Measurements from ENCODE around the gene EXOC3.
"Not testable (repeated sequence)": the region's sequence is repeated elsewhere in the genome, so short reads cannot be mapped to it uniquely, and the experiment has no call there.

Gene EXOC3

DNA sequence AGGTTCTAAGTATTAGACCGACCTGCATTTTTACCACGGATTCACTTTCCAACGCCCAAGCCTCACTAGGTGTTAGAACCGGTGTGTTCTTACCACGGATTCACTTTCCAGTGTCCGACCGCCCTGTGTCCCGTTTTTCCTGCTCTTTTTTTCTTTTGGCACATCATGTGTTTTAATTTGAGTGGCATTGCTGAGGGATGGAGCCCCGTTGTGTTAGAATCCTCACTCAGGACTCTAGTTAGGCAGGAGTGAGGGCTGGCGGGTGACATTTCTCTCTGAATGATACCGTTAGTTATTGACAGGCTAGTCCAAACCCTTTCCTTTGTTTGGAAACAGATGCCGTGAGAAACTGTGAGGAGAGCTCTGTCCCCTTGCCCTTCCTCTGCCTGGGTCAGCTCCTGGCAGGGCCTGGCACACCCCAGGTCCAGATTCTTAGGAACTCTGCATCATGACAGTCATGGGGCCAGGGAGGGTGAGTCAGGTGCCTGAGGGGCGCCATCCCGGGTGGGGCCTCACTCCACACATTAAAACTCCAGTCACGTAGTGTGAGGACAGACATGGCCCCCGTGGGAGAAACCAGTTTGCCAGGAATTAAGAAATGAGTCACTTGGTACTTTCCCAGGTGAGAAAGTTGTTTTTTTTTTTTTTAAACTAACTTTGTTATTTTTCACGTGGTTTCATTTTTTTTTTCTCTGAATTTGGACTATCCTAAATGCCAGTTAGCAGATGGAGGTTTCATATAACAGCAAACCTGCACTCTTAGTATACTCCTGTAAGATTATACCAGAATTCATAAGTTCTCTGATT is 15.8 kb downstream of the EXOC3 start:
- DNase-seq, result peak; percentile 13

- no peak for DNase-seq
Measured at GRCh38 chr5:459562-460272, 16.7 kb downstream of the EXOC3 start.

DNA sequence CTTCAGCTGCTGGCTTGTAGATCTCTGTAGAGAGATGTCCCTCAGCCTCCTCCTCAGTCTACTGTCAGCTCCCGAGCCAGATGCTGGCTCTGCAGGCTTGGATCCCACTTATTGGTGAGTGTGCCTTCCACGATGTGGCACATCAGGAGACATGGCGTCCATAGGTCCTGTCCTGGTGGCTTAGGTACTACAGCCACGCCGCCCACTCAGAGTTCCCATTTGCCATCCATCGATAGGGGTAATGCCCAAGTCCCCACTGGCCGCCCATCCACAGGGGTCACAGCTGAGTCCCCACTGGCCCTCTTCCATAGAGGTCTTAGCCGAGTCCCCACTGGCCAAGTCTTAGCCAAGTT is 17.3 kb downstream of the EXOC3 start:
- DNase-seq, result no peak

GRCh38 chr5:462051-462481 is 19.1 kb downstream of the EXOC3 start:
- no peak for DNase-seq

- no peak for DNase-seq
Measured at GRCh38 chr5:463301-463700, 20.3 kb downstream of the EXOC3 start.

DNA sequence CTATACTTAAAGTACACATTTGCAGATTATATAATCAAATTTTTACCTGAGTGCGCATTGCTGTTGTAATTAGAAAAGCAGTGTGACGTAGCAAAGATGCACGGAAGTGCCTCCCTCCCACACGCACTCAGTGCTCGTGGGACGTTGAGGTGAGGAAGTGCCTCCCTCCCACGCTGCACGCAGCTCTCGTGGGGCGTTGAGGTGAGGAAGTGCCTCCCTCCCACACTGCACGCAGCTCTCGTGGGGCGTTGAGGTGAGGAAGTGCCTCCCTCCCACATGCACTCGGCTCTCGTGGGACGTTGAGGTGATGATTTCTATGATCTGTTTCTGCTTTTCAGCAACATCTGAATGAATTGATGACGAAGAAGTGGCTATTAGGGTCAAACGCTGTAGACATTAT is 21.0 kb downstream of the EXOC3 start:
- no peak for DNase-seq

- no peak for DNase-seq
Measured at GRCh38 chr5:464446-464842, 21.5 kb downstream of the EXOC3 start.

GRCh38 chr5:464843-465590 is 22.0 kb downstream of the EXOC3 start:
- DNase-seq, result no peak

DNA sequence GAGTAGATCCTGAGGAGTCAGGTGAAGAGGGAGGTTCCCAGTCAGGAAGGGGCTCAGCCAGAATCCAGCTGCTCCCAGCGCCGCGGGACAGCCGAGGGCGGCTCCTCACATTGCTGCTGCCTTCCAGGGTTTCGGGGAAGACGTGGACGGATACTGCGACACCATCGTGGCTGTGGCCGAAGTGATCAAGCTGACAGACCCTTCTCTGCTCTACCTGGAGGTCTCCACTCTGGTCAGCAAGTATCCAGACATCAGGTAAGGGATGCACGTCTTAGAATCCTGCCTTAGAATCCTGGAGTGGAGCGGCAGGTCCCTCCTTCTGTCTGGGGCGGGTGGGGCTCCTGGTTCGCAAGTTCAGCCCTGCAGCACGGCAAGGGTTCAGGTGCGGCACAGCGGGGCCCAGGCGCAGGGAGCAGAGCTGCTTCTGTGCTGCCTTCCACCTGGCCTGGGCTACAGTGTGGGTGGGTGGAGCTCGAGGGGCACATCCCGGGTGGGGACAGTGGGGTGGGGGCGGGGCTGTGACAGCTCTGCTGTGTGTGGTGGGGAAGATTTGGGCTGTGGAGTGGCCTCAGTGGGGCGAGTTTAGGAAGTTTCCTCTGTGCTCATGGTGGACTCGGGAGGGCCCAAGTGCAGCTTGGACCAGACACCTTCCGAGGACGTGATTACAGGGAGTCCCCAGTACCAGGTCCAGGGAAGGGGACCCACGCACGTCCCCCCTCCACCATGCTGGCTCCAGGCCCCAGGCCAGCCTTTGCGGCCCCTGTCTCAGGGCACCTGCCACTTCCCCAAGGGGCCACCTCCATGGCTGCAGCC is 22.8 kb downstream of the EXOC3 start:
- no peak for DNase-seq

DNA sequence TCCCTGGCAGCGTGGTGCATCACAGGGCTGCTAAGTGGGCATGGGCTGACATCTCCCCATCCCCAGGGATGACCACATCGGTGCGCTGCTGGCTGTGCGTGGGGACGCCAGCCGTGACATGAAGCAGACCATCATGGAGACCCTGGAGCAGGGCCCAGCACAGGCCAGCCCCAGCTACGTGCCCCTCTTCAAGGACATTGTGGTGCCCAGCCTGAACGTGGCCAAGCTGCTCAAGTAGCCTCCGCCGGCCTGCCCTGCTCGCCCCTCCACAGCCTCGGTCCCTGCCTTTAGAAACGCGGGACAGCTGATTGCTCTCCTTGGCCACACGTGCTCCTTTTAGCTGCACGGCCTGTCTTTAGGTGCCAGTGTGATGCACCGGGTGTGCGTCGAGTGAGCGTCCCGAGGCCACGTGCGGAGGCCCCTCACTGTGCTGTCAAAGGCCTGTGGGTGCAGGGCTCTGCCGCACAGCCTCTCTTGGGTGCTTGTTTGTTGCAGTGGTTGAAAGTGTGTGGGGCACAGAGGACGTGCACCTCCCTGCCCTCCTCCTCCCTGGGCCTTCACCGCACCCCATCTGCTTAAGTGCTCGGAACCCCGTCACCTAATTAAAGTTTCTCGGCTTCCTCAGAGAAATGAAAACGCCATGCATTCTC is 23.8 kb downstream of the EXOC3 start:
- DNase-seq, result no peak

DNA sequence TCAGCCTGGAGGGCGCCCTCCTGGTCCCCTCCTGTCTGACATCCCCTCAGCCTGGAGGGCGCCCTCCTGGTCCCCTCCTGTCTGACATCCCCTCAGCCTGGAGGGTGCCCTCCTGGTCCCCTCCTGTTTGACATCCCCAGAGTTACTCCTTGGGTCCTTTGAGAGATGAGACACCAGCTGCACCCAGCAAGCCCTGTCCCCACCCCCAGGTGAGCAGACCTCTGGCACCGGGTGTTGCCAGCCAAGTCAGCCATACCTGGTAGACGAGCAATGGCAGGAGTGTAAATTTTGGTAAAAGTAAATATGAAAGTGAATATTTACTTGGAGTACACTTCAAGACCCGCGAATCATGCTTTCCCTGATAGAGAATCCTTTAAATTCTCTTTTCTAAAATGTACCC is 25.4 kb downstream of the EXOC3 start:
- no peak for DNase-seq

DNA sequence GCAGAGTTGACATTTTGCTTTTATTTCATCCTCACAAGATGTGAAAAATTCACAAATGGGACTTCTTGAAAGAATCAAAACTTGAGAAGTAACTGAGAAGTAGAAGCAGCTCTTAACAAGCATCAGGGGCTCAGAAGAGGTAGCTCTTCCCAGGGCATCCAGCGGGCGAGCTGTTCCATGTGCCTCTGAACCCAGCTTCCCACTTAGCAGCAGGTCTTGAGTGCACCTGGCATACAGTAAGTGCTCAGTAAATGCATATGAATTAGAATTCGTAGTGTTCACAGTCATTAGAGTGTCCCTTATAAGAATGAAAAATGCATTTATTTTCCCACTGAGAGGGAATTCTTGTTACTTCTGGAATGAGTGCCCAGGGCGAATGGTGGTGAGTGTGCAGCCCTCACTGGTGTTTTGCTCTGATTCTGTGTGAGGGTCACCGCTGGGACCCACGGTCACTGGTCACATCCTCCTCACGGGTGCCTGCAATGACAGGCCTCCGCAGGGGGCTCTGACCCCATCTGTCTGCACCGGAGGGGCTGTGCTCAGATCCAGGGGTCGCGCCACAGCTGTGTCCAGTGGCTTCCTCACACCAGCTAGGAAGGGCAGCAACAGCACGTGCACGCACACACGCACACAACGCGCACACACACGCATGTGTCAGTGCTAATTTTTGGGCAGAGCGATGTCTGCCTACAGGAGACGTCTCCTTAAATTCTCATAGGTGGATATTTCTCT is 26.9 kb downstream of the EXOC3 start:
- no peak for DNase-seq

DNA sequence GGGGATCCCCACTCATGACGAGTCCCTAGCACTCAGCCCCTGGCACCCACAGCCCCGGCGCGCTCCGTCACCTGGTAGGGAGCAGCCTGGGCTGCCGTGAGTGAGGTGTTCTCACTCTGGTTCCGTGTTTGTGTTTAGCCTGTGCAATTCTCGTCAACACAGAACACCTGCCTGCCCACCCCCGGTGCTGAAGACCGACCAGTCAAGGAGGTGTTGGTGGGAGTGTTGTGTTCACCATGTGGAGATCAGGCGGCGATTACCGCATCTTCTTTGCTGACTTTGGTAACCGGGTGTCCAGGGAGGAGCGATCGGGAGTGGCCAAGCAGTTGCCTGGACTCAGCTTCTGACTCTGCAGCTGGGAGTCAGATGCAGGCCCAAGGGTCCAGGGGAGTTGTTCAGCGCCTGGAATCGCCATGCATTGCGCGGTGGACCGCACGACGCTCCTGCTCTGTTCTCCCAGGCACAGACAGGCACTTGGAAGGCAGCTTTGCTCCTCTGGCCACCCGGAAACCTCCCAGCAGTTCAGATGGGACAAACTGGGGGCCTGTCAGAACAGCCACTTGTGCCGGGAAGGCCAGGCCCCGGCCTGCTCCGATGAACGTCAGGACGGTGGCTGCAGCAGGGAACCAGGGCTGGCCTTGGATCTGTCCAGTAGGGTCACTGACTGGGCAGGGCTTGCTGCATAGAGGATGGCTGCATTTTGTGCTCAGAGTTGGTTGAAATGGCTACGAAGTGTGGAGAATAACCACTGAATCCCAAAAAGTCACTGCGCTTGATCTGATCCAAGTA is 28.2 kb downstream of the EXOC3 start:
- DNase-seq, result no peak

GRCh38 chr5:471750-472058 is 28.7 kb downstream of the EXOC3 start:
- no peak for DNase-seq

GRCh38 chr5:472076-472655 is 29.2 kb downstream of the EXOC3 start:
- DNase-seq, result no peak

DNA sequence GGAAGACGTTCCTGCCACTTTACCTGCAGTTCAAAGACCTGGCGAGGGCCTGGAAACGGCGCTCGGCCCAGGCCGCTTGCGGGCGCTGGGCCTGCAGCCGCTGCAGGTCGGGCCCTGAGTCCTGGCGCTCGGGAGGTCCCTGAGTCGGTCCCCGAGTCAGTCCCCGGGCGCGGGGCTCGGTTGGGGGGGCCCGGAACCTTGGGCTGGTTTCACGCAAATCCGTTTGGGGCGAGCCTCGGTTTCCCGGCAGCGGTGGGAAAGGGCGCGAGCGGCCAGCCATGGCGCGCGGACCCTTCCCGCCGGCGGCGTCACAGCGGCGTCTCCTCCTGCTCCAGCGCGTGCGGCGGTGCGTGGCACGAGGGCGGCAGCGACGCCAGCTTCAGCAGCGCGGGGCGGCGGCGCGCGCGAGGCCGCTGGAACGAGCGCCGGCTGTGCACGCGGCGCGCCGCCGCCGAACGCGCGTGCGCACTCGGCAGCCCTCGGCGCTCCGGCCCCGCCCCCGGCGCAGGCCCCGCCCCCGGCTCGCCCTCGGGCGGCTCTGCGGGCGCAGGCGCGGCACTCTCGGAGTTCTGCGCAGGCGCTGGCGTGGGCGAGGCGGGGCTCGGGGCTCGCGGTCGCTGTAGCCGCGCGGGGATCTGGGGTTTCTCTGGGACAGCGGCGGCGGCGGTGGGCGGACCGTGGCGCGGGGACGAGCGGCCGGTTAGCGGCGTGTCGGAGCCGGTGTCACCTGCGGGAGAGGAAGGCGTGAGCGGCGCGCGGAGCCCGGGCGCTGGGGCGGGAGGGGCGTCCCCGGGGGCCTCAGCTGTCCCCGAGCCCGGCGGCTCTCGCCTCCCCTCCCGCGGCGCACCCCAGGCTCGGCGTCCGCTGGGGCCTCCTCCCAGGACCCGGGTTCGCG is 29.9 kb downstream of the EXOC3 start:
- peak; percentile 59 for DNase-seq

- DNase-seq, result no peak
Measured at GRCh38 chr5:473551-474192, 30.7 kb downstream of the EXOC3 start.

DNA sequence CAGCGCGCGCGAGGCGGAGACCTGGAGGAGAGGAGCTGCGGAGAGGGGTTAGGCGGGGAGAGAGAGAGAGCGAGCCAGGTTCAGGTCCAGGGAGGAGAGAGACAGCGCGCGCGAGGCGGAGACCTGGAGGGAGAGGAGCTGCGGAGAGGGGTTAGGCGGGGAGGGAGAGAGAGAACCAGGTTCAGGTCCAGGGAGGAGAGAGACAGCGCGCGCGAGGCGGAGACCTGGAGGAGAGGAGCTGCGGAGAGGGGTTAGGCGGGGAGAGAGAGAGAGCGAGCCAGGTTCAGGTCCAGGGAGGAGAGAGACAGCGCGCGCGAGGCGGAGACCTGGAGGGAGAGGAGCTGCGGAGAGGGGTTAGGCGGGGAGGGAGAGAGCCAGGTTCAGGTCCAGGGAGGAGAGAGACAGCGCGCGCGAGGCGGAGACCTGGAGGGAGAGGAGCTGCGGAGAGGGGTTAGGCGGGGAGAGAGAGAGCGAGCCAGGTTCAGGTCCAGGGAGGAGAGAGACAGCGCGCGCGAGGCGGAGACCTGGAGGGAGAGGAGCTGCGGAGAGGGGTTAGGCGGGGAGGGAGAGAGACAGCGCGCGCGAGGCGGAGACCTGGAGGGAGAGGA is 31.4 kb downstream of the EXOC3 start:
- DNase-seq, result not testable (repeated sequence)

Measured in T1000 (cell line).